HCEC 1CT (cell line): Measurements from ENCODE around the gene HNRNPA0.

ENCODE experiments used
- DNase-seq: peaks from one replicate; pipeline ENCODE4 v3.0.0-alpha.2; 2017

Gene HNRNPA0

GRCh38 chr5:137716337-137716736 lies 37.8 kb downstream of the HNRNPA0 start:
- DNase-seq, result no peak

- no peak for DNase-seq
These were observed 38.7 kb downstream of the HNRNPA0 start for GRCh38 chr5:137715456-137715855.

- DNase-seq, result no peak
These were observed 39.2 kb downstream of the HNRNPA0 start for GRCh38 chr5:137714946-137715345.

DNA sequence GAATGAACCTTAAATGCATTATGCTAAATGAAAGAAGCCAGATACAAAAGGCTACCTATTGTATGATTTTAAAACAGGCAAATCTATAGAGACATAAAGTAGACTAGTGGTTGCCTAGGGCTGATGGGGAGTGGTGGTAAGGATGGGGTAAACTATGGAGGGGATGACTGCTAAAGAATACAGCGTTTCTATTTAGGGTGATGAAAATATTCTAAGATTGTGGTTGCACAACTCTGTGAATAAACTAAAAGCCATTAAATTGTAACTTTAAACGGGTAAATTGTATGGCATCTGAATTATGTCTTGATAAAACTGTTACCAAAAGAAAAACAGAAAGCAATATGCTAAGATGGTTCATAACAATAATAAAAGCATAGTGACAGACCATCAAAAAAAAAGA lies 39.7 kb downstream of the HNRNPA0 start:
- DNase-seq, result no peak

GRCh38 chr5:137712139-137712667 lies 42.0 kb downstream of the HNRNPA0 start:
- DNase-seq, result no peak

DNA sequence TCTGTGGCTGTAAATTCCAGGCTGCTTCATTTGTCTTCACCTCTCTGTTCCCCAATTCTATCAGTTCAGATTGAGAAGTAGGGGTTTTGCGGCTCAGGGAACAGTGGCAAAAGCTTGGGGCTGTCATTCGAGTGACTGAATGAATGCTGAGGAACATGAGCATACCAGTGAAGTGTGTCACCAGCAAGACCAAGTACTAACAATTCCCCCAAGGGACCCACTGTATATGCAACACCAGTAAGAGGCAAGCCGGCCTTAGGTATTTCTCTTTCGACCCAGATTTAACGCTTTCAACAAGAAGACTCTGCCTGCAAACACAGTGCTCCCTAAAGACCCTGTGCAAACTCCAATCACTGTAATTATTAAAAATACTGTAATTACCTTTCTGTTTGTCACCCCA lies 44.1 kb downstream of the HNRNPA0 start:
- no peak for DNase-seq

DNA sequence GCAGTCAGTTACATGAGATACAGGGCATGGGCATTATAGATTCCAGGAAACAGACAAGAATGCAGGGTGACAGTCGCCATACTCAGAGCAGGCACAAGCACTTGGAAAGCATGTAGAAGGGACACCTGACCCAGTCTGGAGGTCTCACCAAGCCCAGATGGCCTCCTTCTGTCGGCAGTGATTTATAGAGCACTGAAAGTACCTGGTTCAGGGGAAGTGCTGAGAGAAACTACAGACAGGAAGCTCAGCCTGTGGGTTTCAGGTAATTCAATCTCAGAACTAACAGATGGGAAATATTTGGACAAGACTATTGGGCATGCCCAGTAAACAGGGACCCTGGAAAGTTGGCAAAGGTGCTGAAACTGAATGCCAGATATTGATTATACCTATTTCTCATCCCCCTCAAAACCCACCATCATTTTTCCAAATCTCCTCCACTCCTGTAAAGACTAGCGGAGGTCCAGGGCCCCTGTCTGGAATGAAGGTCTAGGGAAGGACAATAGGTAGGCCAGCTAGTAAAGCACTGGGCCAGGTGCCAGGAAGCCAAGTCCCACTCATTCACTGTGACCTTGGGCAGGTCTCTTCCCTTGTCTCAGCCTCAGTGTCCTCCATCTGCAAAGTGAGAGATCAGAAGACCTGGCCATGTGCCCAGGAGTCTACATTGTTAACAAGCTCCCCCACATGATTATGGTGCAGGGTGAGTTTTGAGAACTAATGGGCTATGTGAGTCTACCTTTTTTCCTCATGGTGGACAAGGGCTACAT lies 45.2 kb downstream of the HNRNPA0 start:
- no peak for DNase-seq

GRCh38 chr5:137708062-137708461 lies 46.1 kb downstream of the HNRNPA0 start:
- DNase-seq, result no peak

GRCh38 chr5:137706841-137707240 lies 47.3 kb downstream of the HNRNPA0 start:
- peak; percentile 36 for DNase-seq

DNA sequence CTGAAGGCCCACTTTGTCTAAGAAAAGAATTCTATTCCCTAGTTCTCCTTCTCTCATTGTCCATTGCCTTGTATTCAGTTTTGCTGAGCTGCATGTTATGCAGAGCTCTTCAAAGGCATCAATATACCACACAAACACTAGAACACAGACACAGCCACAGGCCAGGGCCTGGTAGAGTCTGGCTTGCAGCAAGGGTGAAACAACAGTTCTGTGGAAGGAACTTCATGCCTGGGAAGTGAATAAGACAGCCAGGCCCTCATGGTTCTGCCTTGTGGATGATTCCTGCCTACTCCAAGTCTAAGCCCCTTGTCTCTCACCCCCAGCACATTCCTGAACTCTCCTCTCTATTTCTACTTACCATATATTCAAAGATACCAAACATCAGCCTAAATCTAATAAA lies 49.1 kb downstream of the HNRNPA0 start:
- no peak for DNase-seq

DNA sequence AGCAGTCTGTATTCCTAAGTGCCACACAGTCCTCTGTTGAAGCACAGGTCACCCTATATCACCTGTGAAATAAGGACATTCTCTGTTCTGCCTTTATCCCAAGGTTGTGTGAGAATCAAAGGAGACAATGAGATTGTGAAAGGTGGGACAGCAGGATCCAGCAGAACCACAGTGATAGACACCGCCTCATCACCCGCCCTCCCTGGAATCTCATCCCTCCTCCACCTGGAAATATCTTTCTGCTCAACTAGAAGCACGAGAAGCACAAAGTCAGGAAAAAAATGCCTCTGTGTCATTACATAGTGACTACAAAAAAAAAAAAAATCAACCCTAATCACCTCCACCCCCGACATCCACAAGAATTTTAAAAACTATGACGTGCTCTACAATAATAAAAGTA lies 50.6 kb downstream of the HNRNPA0 start:
- DNase-seq, result no peak

DNA sequence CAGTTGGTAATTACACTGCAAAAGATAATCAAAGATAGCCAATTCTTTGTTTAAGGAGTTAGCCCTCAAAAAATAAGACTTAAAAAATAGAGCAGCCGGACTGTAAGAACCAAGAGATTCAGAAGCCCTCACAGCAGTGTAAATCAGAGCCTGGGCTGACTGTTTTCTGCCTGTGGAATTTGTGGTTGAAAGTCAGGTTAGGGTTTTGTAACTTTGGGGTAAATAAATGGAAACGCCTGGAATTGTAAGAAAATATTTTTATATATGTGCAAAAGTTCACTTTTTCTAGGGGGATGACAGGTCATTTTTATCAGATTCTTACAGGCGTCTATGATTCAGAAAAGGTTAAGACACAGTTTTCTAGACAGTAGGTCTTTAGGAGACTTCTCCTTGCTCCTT lies 53.9 kb downstream of the HNRNPA0 start:
- DNase-seq, result no peak

DNA sequence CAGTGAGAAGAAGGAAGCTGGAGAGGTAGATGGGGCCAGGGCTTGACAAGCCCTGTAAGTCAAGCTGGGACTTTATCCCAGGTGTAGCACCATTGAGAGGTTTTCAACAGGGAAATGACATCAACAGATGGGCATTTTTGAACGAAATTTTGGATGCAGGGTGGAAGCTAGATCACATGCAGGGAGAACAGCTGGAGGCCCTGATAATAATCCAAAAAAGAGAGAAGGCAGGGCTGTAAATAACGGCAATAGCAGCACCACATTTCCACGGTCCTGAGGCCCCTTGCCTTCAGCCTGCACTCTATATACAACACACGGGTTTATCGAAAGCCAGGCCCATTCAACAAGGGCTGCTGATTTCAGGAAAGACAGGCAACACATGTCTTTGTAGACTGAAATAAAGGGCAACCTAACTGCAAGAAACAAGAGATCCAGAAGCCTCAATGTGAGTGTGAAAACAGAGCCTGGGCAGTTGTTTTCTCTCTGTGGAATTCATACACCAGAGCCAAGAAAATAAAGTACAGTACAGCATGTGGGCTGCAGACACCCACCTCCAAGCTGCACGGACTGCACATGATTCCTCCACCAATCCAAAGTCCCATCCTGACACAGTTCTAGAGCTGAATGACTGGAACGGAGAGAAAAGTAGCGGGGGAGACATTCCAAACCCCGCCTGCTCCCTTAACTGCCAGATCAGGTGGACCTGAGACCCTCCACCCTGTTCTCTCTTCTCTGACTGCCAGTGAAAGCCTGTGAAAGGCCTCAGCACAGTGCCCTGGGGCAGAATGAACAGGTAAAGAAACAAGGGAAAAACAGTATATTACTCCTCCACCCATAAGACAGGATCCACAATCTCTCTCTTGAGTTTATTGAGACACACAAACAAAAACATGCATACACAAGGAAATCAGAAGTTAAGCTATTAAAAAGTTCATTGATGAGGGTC lies 54.6 kb downstream of the HNRNPA0 start:
- no peak for DNase-seq

DNA sequence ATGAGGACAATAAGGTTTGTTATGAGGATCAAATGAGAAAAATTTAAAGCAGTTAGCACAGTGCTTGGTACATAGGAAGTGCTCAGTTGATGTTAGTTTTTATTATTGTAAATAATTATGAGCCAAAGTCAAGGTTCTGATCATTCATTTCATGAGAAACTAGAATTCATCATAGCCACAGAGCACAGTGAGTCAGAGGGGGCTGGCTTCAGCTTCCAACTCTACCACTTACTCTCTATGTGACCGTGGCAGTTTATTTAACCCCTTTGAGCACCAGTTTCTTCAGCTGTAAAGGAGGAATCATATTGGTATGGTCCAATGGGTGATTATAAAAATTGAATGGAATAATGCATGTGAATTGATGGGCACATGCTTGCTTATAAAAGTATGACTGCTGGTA lies 57.7 kb downstream of the HNRNPA0 start:
- peak; percentile 9 for DNase-seq

DNA sequence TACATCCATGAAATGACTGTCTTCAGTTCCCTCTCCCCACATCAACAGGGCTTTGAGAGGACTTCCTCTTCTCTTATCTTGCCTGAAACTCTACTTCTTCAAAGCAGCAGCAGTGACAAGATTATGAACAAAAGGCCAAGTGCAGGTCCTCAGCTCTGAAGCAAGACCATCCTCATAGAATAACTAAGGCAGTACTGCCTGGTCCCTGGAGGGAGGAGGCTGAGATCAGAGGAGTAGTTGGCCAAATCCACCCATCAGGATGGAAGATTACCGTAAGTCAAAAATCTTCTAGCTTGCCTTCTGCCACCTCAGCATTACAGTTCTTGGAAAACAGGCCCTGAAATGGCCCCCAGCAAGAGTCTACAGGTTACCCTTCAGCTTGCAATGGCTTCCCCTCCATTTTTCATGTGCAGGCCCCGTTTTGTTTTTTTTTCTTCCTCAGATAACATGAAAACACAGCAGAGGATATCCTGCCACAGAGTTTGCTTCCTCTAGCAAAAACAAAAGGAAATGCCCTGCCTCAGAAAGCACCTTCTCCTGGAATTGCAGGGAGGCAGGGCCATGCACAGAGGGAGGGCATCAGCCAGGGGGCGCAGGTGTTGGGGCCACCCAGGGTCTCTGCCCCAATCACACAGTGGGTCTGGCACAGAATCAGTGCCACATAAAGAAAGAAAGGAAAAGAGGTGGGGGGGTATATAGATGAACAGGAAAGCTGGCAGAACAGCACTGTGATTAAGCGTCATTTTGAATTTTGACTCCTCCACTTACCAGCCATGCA lies 58.3 kb downstream of the HNRNPA0 start:
- DNase-seq, result no peak
